HL-60 (cell line): ENCODE measurements around the gene DPYSL4.

Experiments used
- DNase-seq, 2 experiments: peaks; one replicate each; pipeline ENCODE4 v3.0.0-alpha.2; 2010 to 2020; ENCODE audit warnings: low read depth in 1 of 2, low spot score in 1 of 2
- H3K27ac ChIP-seq: fragments of 250-450 bp; sonication (Bioruptor Pico); replicated peaks from 2 replicates; pipeline ENCODE4 v1.5.1; 2020; ENCODE audit warnings: mild to moderate bottlenecking, moderate library complexity
- H3K27me3 ChIP-seq: fragments of 250-450 bp; sonication (Bioruptor Pico); 2 replicates; pipeline ENCODE4 v1.5.1; 2021; ENCODE audit warnings: mild to moderate bottlenecking, moderate library complexity; ENCODE audit not compliant: insufficient read depth, poor library complexity, severe bottlenecking
- H3K4me3 ChIP-seq: replicated peaks from 2 replicates; pipeline ENCODE4 v1.5.1; 2011; ENCODE audit warnings: mild to moderate bottlenecking, control low read depth, low read length; ENCODE audit not compliant: insufficient read depth
- CTCF ChIP-seq: IDR thresholded peaks from one replicate; pipeline ENCODE4 v1.5.1; 2011; ENCODE audit warnings: low read length, control low read depth, inconsistent platforms; ENCODE audit not compliant: insufficient read depth
- GABPA ChIP-seq: IDR thresholded peaks from 2 replicates; pipeline ENCODE4 v1.6.1; 2012; ENCODE audit warnings: low read depth
- POLR2AphosphoS5 ChIP-seq: IDR thresholded peaks from 2 replicates; pipeline ENCODE4 v1.6.1; 2012; ENCODE audit warnings: low read depth
- REST ChIP-seq: IDR thresholded peaks from 2 replicates; pipeline ENCODE4 v1.6.1; 2012; ENCODE audit warnings: low read depth; ENCODE audit not compliant: insufficient replicate concordance
- SPI1 ChIP-seq: IDR thresholded peaks from 2 replicates; pipeline ENCODE4 v1.6.1; 2012; ENCODE audit warnings: low read depth, mild to moderate bottlenecking, borderline replicate concordance

The DPYSL4 gene

GRCh38 chr10:132146271-132146671 is 40.5 kb upstream of the DPYSL4 start:
- Histone ChIP-seq H3K27me3 (peaks cover 2% of the 10 kb centered on the region), H3K4me3 (no peak overlapping the region), H3K27ac (no peak overlapping the region)
- DNase-seq = no peak
- TF ChIP-seq SPI1 (no peak), REST (no peak), GABPA (no peak), POLR2AphosphoS5 (no peak), CTCF (no peak)

GRCh38 chr10:132146941-132147915 is 39.5 kb upstream of the DPYSL4 start:
- H3K4me3 ChIP-seq = no peak overlapping the region
- H3K27ac ChIP-seq = no peak overlapping the region
- no peak for DNase-seq
- peaks cover 2% of the 10 kb centered on the region for H3K27me3 ChIP-seq
- no peak for TF ChIP-seq GABPA
- TF ChIP-seq CTCF = no peak
- TF ChIP-seq SPI1 = no peak
- TF ChIP-seq POLR2AphosphoS5 = no peak
- no peak for TF ChIP-seq REST

- Histone ChIP-seq H3K4me3 (no peak overlapping the region), H3K27ac (no peak overlapping the region), H3K27me3 (peaks cover 2% of the 10 kb centered on the region)
- TF ChIP-seq POLR2AphosphoS5 (no peak), SPI1 (no peak), CTCF (no peak), GABPA (no peak), REST (no peak)
- DNase-seq = no peak
Observed at GRCh38 chr10:132148261-132149251, 38.2 kb upstream of the DPYSL4 start.
